ENCODE results near the gene INSL3.
"Not testable (repeated sequence)": the region's sequence is repeated elsewhere in the genome, so short reads cannot be mapped to it uniquely, and the experiment has no call there.

Gene INSL3

GRCh38 chr19:17811681-17812080 lies 9.6 kb downstream of the INSL3 start:
- no peak for DNase-seq

GRCh38 chr19:17811103-17811502 lies 10.2 kb downstream of the INSL3 start:
- DNase-seq: no peak

GRCh38 chr19:17807731-17808316 lies 13.5 kb downstream of the INSL3 start:
- DNase-seq: no peak

- no peak for DNase-seq
These were observed 14.4 kb downstream of the INSL3 start for GRCh38 chr19:17806945-17807344.

GRCh38 chr19:17805427-17805826 lies 15.9 kb downstream of the INSL3 start:
- no peak for DNase-seq

- no peak for DNase-seq
These were observed 17.9 kb downstream of the INSL3 start for GRCh38 chr19:17803264-17803896.

- no peak for DNase-seq
These were observed 19.0 kb downstream of the INSL3 start for GRCh38 chr19:17802137-17802858.

- DNase-seq: not testable (repeated sequence)
These were observed 22.7 kb downstream of the INSL3 start for GRCh38 chr19:17798599-17798998.

- DNase-seq: no peak
These were observed 23.7 kb downstream of the INSL3 start for GRCh38 chr19:17797424-17798201.

- no peak for DNase-seq
These were observed 24.4 kb downstream of the INSL3 start for GRCh38 chr19:17796838-17797423.

GRCh38 chr19:17796013-17796837 lies 25.1 kb downstream of the INSL3 start:
- no peak for DNase-seq

GRCh38 chr19:17795495-17795856 lies 25.8 kb downstream of the INSL3 start:
- no peak for DNase-seq

- DNase-seq: no peak
These were observed 26.4 kb downstream of the INSL3 start, which contains the start of gene B3GNT3 for GRCh38 chr19:17794731-17795494. Gene B3GNT3 (plus strand): TSS chr19:17795138. CDS start chr19:17807808, 12,670 bp downstream.

GRCh38 chr19:17794412-17794730 lies 26.9 kb downstream of the INSL3 start:
- no peak for DNase-seq

- no peak for DNase-seq
These were observed 31.1 kb downstream of the INSL3 start for GRCh38 chr19:17790059-17790780.

GRCh38 chr19:17788632-17789031 lies 32.7 kb downstream of the INSL3 start:
- DNase-seq: no peak

GRCh38 chr19:17787274-17787913 lies 33.9 kb downstream of the INSL3 start:
- no peak for DNase-seq

GRCh38 chr19:17784201-17785008 lies 36.9 kb downstream of the INSL3 start:
- DNase-seq: peak; percentile 32 to 34

- not testable (repeated sequence) for DNase-seq
These were observed 37.6 kb downstream of the INSL3 start for GRCh38 chr19:17783721-17784120.
